ENCODE data around the gene SCFD2. TPM values are rescaled to one million over a fixed set of nuclear protein-coding genes. Genes with fewer than 3 reads are reported as not detected.

The SCFD2 gene
- total RNA-seq, 1 experiment from 2014 or later: 36.6 TPM

GRCh38 chr4:53043891-53044650 is 321.8 kb downstream of the SCFD2 start:
- Histone ChIP-seq H3K4me3 (ENCODE audit: low read length) (no peak overlapping the region), H3K36me3 (ENCODE audit: low read depth, low read length) (no peaks in the 10 kb centered on the region), H3K9ac (ENCODE audit: low read length) (no peak overlapping the region), H3K27ac (ENCODE audit: low read length) (no peak overlapping the region), H3K9me2 (replicated peaks; ENCODE audit: low read length) (no peaks in the 10 kb centered on the region), H3K79me2 (ENCODE audit: low read length) (no peaks in the 10 kb centered on the region), H4K20me1 (ENCODE audit: low read length) (no peaks in the 10 kb centered on the region), H3F3A (ENCODE audit: low read length, unreplicated experiment) (no peaks in the 10 kb centered on the region), H3K27me3 (ENCODE audit: low read length) (no peaks in the 10 kb centered on the region), H3K4me2 (ENCODE audit: low read length) (no peak overlapping the region), H3K9me3 (ENCODE audit: low read length) (no peaks in the 10 kb centered on the region), H2AFZ (ENCODE audit: low read length) (no peak overlapping the region), H3K4me1 (ENCODE audit: insufficient read depth, low read length) (no peaks in the 10 kb centered on the region)
- ATAC-seq (no peak; the same call in 1 of the 2 replicates), DNase-seq (no peak)
- no TSS peak for BruUV-seq (replicated peaks)
- TF ChIP-seq CTCF (conservative IDR thresholded peaks at IDR 0.05; ENCODE audit: low read depth, low read length): no peak
- no peak for TF ChIP-seq EZH2 (IDR thresholded peaks at IDR 0.05; ENCODE audit: low read length, unreplicated experiment)
- TF ChIP-seq EZH2phosphoT487 (IDR thresholded peaks at IDR 0.05; ENCODE audit: borderline replicate concordance, low read length): no peak
- ChIA-PET CTCF (interaction anchor here (0.6 kb wide), 2 partner anchors 644 to 1219 kb away, joined by 11 to 26 read pairs; no protein-coding TSS in a partner anchor), POLR2A (ENCODE audit: unreplicated experiment) (no interaction called here)
- intact Hi-C loops (cut with micrococcal nuclease): no loop called here

- Histone ChIP-seq H3K4me1 (ENCODE audit: insufficient read depth, low read length) (no peaks in the 10 kb centered on the region), H3F3A (ENCODE audit: low read length, unreplicated experiment) (no peaks in the 10 kb centered on the region), H3K9ac (ENCODE audit: low read length) (no peak overlapping the region), H4K20me1 (ENCODE audit: low read length) (no peaks in the 10 kb centered on the region), H2AFZ (ENCODE audit: low read length) (no peak overlapping the region), H3K27me3 (ENCODE audit: low read length) (no peaks in the 10 kb centered on the region), H3K9me2 (replicated peaks; ENCODE audit: low read length) (no peaks in the 10 kb centered on the region), H3K4me2 (ENCODE audit: low read length) (no peak overlapping the region), H3K36me3 (ENCODE audit: low read depth, low read length) (no peaks in the 10 kb centered on the region), H3K4me3 (ENCODE audit: low read length) (no peak overlapping the region), H3K79me2 (ENCODE audit: low read length) (no peaks in the 10 kb centered on the region), H3K27ac (ENCODE audit: low read length) (no peak overlapping the region), H3K9me3 (ENCODE audit: low read length) (no peaks in the 10 kb centered on the region)
- ChIA-PET CTCF (no interaction called here), POLR2A (ENCODE audit: unreplicated experiment) (no interaction called here)
- TF ChIP-seq EZH2phosphoT487 (IDR thresholded peaks at IDR 0.05; ENCODE audit: borderline replicate concordance, low read length) (no peak), EZH2 (IDR thresholded peaks at IDR 0.05; ENCODE audit: low read length, unreplicated experiment) (no peak), CTCF (conservative IDR thresholded peaks at IDR 0.05; ENCODE audit: low read depth, low read length) (no peak)
- ATAC-seq (no peak), DNase-seq (no peak)
- no TSS peak for BruUV-seq (replicated peaks)
- intact Hi-C loops (cut with micrococcal nuclease): no loop called here
Observed at GRCh38 chr4:53043055-53043454, 322.8 kb downstream of the SCFD2 start.

- ChIA-PET POLR2A (ENCODE audit: unreplicated experiment) (no interaction called here), CTCF (no interaction called here)
- no TSS peak for BruUV-seq (replicated peaks)
- H3K4me2 ChIP-seq (ENCODE audit: low read length): no peak overlapping the region
- no peaks in the 10 kb centered on the region for H3K27me3 ChIP-seq (ENCODE audit: low read length)
- TF ChIP-seq EZH2phosphoT487 (IDR thresholded peaks at IDR 0.05; ENCODE audit: borderline replicate concordance, low read length): no peak
- no peak for TF ChIP-seq EZH2 (IDR thresholded peaks at IDR 0.05; ENCODE audit: low read length, unreplicated experiment)
- TF ChIP-seq CTCF (conservative IDR thresholded peaks at IDR 0.05; ENCODE audit: low read depth, low read length): no peak
- no peaks in the 10 kb centered on the region for H4K20me1 ChIP-seq (ENCODE audit: low read length)
- DNase-seq: no peak
- H2AFZ ChIP-seq (ENCODE audit: low read length): no peak overlapping the region
- H3K4me3 ChIP-seq (ENCODE audit: low read length): no peak overlapping the region
- intact Hi-C loops (cut with micrococcal nuclease): no loop called here
- no peaks in the 10 kb centered on the region for H3K4me1 ChIP-seq (ENCODE audit: insufficient read depth, low read length)
- no peaks in the 10 kb centered on the region for H3K9me2 ChIP-seq (replicated peaks; ENCODE audit: low read length)
- no peak overlapping the region for H3K27ac ChIP-seq (ENCODE audit: low read length)
- no peak overlapping the region for H3K9ac ChIP-seq (ENCODE audit: low read length)
- ATAC-seq: no peak
- H3K9me3 ChIP-seq (ENCODE audit: low read length): no peaks in the 10 kb centered on the region
- H3K79me2 ChIP-seq (ENCODE audit: low read length): no peaks in the 10 kb centered on the region
- H3F3A ChIP-seq (ENCODE audit: low read length, unreplicated experiment): no peaks in the 10 kb centered on the region
- H3K36me3 ChIP-seq (ENCODE audit: low read depth, low read length): no peaks in the 10 kb centered on the region
Observed at GRCh38 chr4:53040851-53041250, 325.0 kb downstream of the SCFD2 start.

Measured in PC-3 (cell line).